ENCODE results near the gene RXFP2.

- TF ChIP-seq CTCF (IDR thresholded peaks at IDR 0.05; ENCODE audit: poor library complexity) (no peak), EZH2phosphoT487 (IDR thresholded peaks at IDR 0.05; ENCODE audit: low read depth, severe bottlenecking, unreplicated experiment) (no peak)
Observed at GRCh38 chr13:31749929-31750328, 10.6 kb downstream of the RXFP2 start.

Measured in hepatocyte (in vitro differentiated cells).